GM18526 (cell line): ENCODE measurements around the gene JAG1.

Experiments
- POLR2A ChIP-seq: IDR thresholded peaks from 3 replicates; pipeline ENCODE4 v1.6.1; 2011; ENCODE audit not compliant: insufficient read length; ENCODE audit errors: extremely low read depth

The JAG1 gene

DNA sequence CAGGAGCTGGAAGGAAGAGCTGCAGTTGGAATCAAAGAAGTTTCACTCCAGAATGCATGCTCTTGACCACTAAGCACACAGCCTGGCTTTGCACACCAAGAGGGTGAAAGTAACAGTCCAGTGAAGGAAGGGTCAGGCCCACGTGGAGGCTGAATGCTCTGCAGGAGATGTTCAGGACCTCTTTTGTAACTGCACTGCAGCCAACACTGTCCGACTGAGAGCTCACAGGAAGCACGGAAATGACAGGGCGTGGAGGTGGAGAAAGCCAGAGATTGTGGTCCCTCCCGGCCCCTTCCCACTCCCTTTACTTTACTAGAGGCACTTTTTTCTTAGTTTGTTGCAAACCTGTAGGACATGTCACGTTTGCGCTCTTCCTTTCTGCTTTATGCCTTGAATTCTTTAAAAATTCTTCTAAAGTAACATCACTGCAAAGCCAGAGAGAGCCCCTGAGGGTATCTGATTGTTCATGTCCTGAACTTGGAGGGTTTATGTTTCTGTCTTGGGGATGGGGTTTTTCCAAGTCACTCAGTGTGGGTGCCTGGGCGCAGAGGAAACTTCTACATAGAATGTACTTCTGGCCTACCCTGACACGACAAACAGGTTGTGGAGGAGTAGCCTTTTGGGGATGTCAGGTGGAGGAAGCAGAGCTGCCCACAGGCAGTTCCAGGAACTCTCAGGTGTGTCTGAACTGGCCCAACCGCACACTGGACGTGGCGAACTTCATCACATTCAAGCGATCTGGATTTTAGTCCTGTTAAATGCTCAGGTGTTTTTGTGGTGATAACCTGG lies 40.9 kb downstream of the JAG1 start:
- TF ChIP-seq POLR2A, result no peak

DNA sequence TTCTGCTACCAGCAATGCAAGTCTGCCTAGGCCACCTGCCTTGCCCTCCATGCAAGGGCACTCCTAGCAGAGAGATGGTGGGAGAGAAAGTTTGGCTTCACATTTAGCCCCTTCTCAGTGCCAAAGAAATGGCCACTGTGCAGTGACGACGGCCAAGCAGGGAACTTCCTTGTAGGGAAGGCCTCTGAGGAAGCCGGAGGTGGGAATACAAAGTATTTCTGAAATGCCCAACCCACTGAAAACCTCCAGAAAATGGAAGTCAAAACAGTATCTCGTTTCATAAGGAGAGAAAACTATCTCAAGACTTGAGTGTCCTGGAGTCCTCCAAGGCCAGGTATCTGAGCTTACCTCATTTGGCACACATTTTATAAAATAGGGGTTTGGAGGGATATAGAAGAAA lies 42.7 kb downstream of the JAG1 start:
- no peak for TF ChIP-seq POLR2A

DNA sequence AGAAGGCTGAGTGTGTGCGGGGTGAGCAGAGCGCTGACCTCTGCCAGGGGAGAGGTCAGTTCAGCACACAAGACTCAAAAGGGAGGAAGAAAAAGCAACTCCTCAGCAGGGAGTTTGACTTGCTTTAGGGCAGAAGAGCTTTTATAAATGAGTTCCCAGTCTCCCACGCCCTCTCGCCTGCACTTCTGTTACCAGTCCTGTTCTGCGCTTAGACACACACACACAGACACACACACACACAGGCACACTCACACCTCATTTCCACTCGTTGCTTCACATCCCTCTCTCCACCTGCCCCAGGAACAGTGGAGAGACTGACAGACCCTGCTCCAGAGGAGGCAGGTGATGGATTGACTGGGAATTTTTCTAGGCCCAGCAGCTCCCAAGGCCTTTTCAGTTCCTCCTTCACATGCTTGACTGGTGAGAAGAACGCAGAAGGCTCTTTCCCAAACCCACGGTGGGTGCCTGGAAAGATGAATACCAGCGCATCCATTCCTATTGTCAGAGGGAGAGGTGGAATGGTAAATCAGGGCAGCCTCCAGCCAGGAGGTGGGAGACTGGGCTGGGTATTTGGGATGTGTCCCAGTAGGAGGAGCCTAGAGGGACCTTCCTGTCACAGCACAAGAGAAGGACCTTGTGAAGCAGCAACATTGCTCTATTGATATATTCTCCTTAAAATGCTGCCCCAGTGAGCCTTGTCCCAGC lies 43.7 kb downstream of the JAG1 start:
- no peak for TF ChIP-seq POLR2A

DNA sequence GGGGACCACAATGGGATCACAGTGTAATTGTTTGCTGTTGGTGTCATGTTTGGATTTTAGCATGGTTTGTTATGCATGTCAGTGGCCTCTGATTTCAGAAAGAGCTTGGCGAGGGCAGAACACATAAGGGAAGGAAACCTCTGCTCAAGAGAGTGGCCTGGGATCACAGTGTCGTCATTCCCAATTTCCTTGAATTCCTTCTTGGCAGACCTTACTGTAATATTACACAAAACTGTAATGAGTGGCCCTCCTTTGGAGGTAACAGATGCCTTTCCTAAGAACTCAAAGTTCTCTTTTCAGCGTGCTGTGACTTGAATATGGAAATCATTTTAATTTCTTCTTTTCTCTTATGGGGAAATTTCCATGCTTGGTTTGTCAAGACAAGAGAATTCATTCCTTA lies 46.9 kb downstream of the JAG1 start:
- TF ChIP-seq POLR2A, result no peak

DNA sequence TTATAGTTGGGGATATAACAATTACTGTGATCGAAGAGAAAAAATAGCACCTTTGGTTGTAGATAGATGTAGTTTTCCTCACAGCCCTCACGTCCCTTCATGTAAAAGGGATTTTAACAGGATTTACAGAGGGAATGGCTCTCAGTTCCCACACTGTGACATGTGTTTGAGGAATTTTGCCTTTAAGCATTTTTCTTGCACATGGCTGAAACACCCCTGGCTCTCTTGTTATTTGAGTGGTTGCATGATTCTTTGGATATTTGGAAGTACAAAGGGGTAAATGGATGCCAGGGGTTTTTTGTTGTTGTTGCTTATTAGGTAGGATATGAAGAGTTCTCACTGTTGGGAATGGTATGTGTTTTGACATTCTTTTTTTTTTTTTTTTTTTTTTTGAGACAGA lies 48.2 kb downstream of the JAG1 start:
- no peak for TF ChIP-seq POLR2A

DNA sequence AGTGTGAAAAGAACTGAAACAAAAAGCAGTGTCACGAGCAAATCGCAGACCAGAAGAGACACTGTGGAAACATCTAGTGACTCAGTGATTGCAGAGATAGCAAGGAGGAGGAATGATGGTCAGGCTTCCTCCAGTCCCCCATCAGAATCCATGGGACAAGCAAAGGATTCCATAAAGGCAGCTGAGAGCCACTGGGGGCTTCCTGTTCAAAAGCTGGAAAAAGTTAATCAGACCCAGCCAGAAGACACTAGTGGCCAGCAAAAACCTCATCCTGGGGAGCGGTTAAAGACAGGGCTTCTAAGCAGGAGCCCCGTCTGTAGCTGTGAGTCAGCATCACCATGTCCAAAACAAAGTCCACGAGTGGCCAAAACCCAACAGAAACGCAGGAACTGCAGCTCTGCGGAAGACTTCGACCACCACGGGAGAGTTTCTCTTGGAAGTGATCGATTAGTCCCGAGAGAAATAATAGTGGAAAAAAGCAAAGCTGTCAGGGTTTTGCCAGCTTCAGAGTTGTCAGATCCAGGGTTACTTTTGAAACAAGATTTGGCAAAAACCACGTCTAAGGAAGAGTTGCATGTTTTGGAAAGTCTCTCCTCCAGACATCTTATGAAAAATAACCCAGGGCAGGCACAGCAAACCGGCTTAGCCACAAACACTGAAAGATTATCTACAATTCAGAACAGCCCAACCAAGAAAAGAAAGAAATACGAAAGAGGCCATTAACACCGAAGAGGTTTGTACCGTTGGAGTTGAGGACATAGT lies 51.0 kb downstream of the JAG1 start:
- no peak for TF ChIP-seq POLR2A

DNA sequence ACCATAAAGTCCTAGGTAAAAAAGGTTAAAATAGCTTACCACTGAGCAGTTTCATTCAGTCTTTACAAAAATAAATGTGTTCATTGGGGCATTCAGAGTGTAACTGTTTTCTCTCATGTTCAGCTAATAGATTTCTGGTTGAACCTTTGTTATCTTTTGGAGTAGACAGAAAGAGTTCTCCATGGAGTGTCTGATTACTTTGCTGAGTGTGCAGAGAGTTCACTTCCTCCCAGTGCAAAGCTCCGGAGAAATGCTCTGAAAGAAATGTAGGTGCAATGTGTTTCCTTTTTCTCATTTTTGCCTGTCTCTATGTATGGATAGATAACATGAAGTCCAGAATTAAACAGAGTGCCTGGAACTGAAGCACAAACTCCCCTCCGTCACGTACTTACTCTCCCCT lies 52.6 kb downstream of the JAG1 start:
- no peak for TF ChIP-seq POLR2A

DNA sequence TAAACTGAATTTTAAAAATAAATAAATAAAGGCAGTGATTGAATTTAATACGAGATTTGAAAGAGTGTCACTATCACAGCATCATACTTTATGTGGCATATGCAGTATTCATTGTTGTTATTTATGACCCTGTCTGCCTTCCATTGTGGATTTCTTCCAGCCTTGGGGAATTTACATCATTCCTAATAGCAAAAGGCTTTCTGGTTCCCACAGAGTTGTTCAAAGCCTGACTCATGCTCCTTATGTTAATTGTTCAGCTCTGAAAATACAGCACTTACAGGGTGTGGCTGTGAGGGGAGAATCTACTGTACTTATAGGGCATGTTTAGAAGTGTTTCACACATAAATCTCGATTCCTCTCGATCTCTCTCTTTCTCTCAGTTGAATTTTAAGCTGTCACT lies 54.4 kb downstream of the JAG1 start:
- no peak for TF ChIP-seq POLR2A

DNA sequence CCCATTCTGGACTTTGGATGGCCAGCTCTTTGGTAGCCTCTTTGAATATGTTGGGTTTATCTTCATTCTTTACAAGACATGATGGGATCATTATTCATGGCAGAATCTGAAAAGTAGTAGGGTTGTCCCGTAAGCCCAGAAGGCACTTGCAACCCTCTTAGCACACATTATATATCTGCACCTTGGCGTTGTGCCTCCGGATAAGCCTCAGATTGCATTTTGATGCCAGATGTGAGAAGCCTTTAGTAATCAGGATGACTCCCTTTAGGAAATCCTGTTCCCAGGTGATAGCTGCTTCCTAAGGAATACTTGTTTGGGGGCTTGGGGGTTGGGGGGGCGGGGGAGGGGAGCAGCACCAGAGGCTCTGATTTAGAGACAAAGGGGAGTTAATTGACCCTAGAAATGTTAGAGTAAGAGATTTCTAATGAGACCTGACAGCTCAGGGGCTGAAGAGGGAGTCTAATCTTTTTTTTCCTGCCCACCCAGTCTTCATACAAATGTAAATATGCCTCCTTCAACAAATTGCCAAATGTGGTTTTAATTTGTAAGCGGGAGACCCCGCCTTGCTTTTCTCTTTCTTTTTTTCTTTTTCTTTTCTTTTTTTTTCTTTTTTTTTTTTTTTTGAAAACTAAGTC lies 55.1 kb downstream of the JAG1 start:
- no peak for TF ChIP-seq POLR2A

DNA sequence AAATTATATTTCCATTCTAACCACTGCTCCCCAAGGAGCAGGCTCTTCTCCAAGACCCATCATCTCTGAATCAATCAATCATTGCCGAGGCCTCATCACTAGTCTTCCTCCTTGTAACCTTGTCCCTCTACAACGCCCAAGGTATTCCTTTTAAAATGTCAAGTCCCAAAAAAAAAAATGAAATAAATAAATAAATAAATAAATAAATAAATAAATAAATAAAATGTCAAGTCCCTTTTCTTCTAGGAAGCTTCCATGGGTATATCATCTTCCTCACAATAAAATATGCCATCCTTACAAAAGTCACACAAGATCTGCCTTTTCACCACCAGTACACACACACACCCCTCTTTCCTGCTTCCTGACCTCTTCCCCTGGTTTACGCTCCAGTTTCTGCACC lies 57.6 kb downstream of the JAG1 start:
- TF ChIP-seq POLR2A, result no peak

DNA sequence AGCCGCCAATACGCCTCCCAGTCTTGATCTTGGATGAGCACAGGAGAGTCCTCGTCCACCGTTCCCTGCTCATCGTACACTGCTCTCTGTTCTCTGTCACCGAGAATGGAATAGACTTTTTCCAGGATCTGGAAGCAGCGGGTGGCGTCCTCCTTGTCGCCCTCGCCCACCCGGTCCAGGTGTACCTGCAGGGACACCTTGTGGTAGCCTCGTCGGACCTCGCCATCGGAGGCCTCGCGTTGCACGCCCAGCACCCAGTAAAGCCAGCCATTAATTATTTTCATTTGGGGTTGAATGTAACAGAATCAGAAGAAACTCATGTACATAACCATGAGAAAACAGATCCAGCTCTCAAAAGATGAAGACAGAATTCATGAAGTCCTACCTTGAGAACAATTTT lies 59.9 kb downstream of the JAG1 start:
- TF ChIP-seq POLR2A, result no peak

DNA sequence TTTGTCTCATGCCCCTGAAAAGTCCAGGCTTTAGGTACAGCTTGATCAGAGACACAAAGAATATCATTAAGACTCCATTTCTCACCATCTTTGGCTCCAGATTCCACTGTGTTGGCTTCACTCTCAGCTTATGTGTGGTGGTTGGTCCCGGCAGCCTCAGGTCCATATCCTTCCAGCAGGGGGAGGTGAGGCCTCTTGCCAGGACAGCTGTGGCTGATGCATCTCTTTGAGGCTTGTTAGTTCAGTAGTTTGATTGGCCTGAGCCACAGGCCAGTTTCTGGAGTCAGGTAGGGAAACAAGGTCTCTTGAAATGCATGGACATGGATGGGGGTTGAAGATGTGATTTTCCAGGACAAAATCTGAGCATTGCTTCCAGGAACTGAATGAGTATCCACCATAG lies 62.4 kb downstream of the JAG1 start:
- TF ChIP-seq POLR2A, result no peak

DNA sequence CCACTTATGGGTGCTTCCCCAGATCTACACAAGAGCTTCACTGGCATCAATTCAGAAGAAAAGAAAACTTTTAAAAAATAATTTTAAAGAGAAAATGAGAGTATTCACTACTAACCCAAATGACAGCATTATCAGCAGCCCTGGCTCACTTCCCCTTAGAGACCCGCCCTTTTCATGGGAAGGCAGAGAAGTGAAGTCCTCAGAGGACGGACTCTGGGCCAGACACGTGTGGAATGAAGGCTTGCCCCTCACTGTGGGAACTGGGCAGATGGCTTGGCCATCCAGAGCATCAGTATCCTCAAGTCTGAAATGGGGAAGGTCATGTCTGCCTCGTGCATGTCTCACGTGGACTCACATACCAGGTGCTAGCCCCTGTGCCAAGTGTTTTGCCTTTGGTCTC lies 63.5 kb downstream of the JAG1 start:
- TF ChIP-seq POLR2A, result no peak

DNA sequence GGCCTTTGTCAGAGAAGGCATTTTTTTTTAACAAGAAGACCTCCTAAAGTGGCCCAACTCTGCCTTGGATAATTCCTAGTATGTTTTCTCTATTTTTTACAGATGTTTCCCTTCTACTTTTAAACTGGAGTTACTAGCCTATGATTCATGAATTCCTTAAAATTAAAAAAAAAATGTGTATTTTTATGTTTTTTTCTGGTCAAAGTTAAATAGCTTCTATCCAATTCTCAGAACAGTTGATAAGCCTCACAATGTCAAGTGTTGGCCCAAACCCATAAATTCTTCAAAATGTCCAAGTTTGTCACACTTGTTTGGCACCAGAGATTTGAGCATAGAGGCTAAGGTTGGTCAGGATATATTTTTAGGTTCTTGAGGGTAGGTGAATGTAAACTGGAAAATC lies 64.0 kb downstream of the JAG1 start:
- no peak for TF ChIP-seq POLR2A

DNA sequence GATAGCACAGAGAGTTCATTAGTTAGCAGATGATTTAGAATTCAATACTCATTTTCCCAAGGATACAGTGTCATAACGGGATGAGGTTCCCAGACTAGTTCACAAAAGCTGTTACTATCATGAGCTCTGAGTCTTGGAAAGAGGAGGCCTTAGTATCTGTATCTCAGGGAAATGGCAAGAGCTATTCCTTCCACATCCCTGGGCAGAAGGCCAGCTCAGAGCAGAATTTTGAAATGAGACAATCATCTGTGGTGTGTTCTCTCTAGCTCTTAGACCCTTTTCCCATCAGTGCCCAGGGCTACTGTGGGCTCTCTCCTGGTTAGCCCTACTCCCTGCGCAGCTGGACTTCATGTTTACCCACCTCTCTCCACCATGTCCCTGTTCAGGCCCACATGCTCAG lies 64.5 kb downstream of the JAG1 start:
- TF ChIP-seq POLR2A, result no peak
